ENCODE data around the gene PPP3R2. TPM values are rescaled to one million over a fixed set of nuclear protein-coding genes. Genes with fewer than 3 reads are reported as not detected.

PPP3R2 gene
- total RNA-seq, 1 donor from 2014 or later = not detected

GRCh38 chr9:101543098-101543735 lies 51.6 kb downstream of the PPP3R2 start:
- Mint-ChIP-seq H3K9me3 (no peaks in the 10 kb centered on the region), H3K36me3 (ENCODE audit: low read depth) (peaks cover 25% of the 10 kb centered on the region), H3K27me3 (ENCODE audit: low read depth) (no peaks in the 10 kb centered on the region), H3K4me3 (ENCODE audit: low read depth) (no peak overlapping the region), H3K4me1 (ENCODE audit: low read depth) (no peaks in the 10 kb centered on the region), H3K27ac (no peak overlapping the region)
- intact Hi-C loops (cut with micrococcal nuclease) = no loop called here
- DNase-seq (ENCODE audit: low spot score) = no peak

Other genes starting within 250 kb of the PPP3R2 start
- not detected in 2 replicates for gene BAAT, start 210.0 kb downstream of the PPP3R2 start, total RNA-seq
- 14.2 and 14.8 TPM in 2 replicates for gene MRPL50, start 196.4 kb downstream of the PPP3R2 start, total RNA-seq
- 10.6 and 11.0 TPM in 2 replicates for gene ZNF189, start 196.1 kb downstream of the PPP3R2 start, total RNA-seq
- gene ALDOB, start 159.2 kb downstream of the PPP3R2 start, total RNA-seq = not detected in 2 replicates
- 34.8 and 37.2 TPM in 2 replicates for gene RNF20, start 61.1 kb downstream of the PPP3R2 start, total RNA-seq
- not detected in 2 replicates for gene GRIN3A, start 143.7 kb upstream of the PPP3R2 start, total RNA-seq